H9 (cell line): Measurements from ENCODE around the gene MTFR2. TPM values are rescaled to one million over a fixed set of nuclear protein-coding genes. Genes with fewer than 3 reads are reported as not detected.

ENCODE experiments used
- DNase-seq: peaks from one replicate; pipeline ENCODE4 v3.0.0-alpha.2; 2017
- H2AFZ ChIP-seq: one replicate; pipeline ENCODE4 v1.6.1; 2013; ENCODE audit warnings: mild to moderate bottlenecking, low read length, control low read depth, moderate library complexity
- H2AK5ac ChIP-seq: 2 replicates; pipeline ENCODE4 v1.6.1; 2013; ENCODE audit warnings: low read length, control low read depth, mixed read lengths; ENCODE audit not compliant: insufficient read length
- H2BK120ac ChIP-seq: one replicate; pipeline ENCODE4 v1.6.1; 2013; ENCODE audit warnings: low read depth, mild to moderate bottlenecking, low read length, control low read depth, inconsistent platforms; ENCODE audit not compliant: poor library complexity, severe bottlenecking
- H2BK12ac ChIP-seq: 2 replicates; pipeline ENCODE4 v1.6.1; 2013; ENCODE audit warnings: low read length, control low read depth, mixed read lengths, low read depth; ENCODE audit not compliant: insufficient read length
- H2BK15ac ChIP-seq: 2 replicates; pipeline ENCODE4 v1.6.1; 2013; ENCODE audit warnings: low read depth, low read length, control low read depth
- H2BK20ac ChIP-seq: one replicate; pipeline ENCODE4 v1.6.1; 2013; ENCODE audit warnings: low read depth, mild to moderate bottlenecking, low read length, control low read depth, inconsistent platforms; ENCODE audit not compliant: poor library complexity, severe bottlenecking
- H2BK5ac ChIP-seq: 2 replicates; pipeline ENCODE4 v1.6.1; 2013; ENCODE audit warnings: low read length, control low read depth, mixed read lengths; ENCODE audit not compliant: insufficient read length
- H3K14ac ChIP-seq: 2 replicates; pipeline ENCODE4 v1.6.1; 2013; ENCODE audit warnings: low read length, control low read depth; ENCODE audit not compliant: insufficient read depth
- H3K18ac ChIP-seq: 2 replicates; pipeline ENCODE4 v1.6.1; 2013; ENCODE audit warnings: low read depth, mild to moderate bottlenecking, mixed read lengths, low read length, control low read depth; ENCODE audit not compliant: insufficient read length
- H3K23ac ChIP-seq: 2 replicates; pipeline ENCODE4 v1.6.1; 2013; ENCODE audit warnings: low read length, control low read depth, mixed read lengths, low read depth; ENCODE audit not compliant: insufficient read length
- H3K23me2 ChIP-seq: 2 replicates; pipeline ENCODE4 v1.6.1; 2013; ENCODE audit warnings: low read depth, mild to moderate bottlenecking, mixed read lengths, low read length, control low read depth; ENCODE audit not compliant: insufficient read length, poor library complexity, severe bottlenecking
- H3K27ac ChIP-seq: 2 replicates; pipeline ENCODE4 v1.5.1; 2013; ENCODE audit warnings: low read length, control low read depth, mixed read lengths, low read depth; ENCODE audit not compliant: insufficient read length
- H3K27me3 ChIP-seq: 2 replicates; pipeline ENCODE4 v1.6.1; 2013; ENCODE audit warnings: low read length, control low read depth, inconsistent platforms; ENCODE audit not compliant: insufficient read depth
- H3K4ac ChIP-seq: 2 replicates; pipeline ENCODE4 v1.6.1; 2013; ENCODE audit warnings: low read depth, mild to moderate bottlenecking, control low read depth, inconsistent platforms, low read length, moderate library complexity
- H3K4me1 ChIP-seq: 2 replicates; pipeline ENCODE4 v1.6.1; 2013; ENCODE audit warnings: low read length, control low read depth, inconsistent platforms; ENCODE audit not compliant: insufficient read depth
- H3K4me2 ChIP-seq: 2 replicates; pipeline ENCODE4 v1.6.1; 2013; ENCODE audit warnings: low read length, control low read depth, mixed read lengths; ENCODE audit not compliant: insufficient read length, insufficient read depth
- H3K56ac ChIP-seq: 2 replicates; pipeline ENCODE4 v1.6.1; 2013; ENCODE audit warnings: low read depth, mild to moderate bottlenecking, mixed read lengths, low read length, control low read depth; ENCODE audit not compliant: insufficient read length
- H3K79me1 ChIP-seq: 2 replicates; pipeline ENCODE4 v1.6.1; 2013; ENCODE audit warnings: low read depth, mild to moderate bottlenecking, moderate library complexity, low read length, control low read depth, inconsistent platforms; ENCODE audit not compliant: insufficient read depth, poor library complexity, severe bottlenecking
- H3K79me2 ChIP-seq: 2 replicates; pipeline ENCODE4 v1.6.1; 2013; ENCODE audit warnings: low read length, control low read depth, inconsistent platforms; ENCODE audit not compliant: insufficient read depth
- H3K9ac ChIP-seq: 2 replicates; pipeline ENCODE4 v1.6.1; 2013; ENCODE audit warnings: low read length, control low read depth, mixed read lengths; ENCODE audit not compliant: insufficient read length; ENCODE audit errors: extremely low read depth
- H3K9me3 ChIP-seq: one replicate; pipeline ENCODE4 v1.6.1; 2013; ENCODE audit warnings: low read depth, low read length, inconsistent platforms; ENCODE audit not compliant: control insufficient read depth
- H3T11ph ChIP-seq: one replicate; pipeline ENCODE4 v1.6.1; 2013; ENCODE audit warnings: mild to moderate bottlenecking, low read length, control low read depth, inconsistent platforms
- H4K20me1 ChIP-seq: one replicate; pipeline ENCODE4 v1.6.1; 2013; ENCODE audit not compliant: control insufficient read depth, insufficient read length, insufficient read depth
- H4K5ac ChIP-seq: 2 replicates; pipeline ENCODE4 v1.6.1; 2013; ENCODE audit warnings: low read depth, mild to moderate bottlenecking, mixed read lengths, low read length, control low read depth; ENCODE audit not compliant: insufficient read length
- H4K8ac ChIP-seq: replicated peaks from 2 replicates; pipeline ENCODE4 v1.6.1; 2013; ENCODE audit warnings: low read length, control low read depth, mixed read lengths, low read depth; ENCODE audit not compliant: insufficient read length
- H4K91ac ChIP-seq: 2 replicates; pipeline ENCODE4 v1.6.1; 2013; ENCODE audit warnings: low read depth, mild to moderate bottlenecking, moderate library complexity, mixed read lengths, low read length, control low read depth; ENCODE audit not compliant: insufficient read length
- H3K27ac Mint-ChIP-seq, 3 experiments: 2 replicates in 2 of 3; 3 replicates in 1 of 3; pipeline ENCODE4 v1.8.0; 2020 to 2021; ENCODE audit warnings: mixed read lengths in 3 of 3, mild to moderate bottlenecking in 1 of 3, moderate library complexity in 1 of 3
- H3K27me3 Mint-ChIP-seq: 2 replicates; pipeline ENCODE4 v1.8.0; 2021; ENCODE audit warnings: low read depth, mild to moderate bottlenecking, moderate library complexity, mixed read lengths
- H3K36me3 Mint-ChIP-seq, 3 experiments: 2 replicates in 2 of 3; 3 replicates in 1 of 3; pipeline ENCODE4 v1.8.0; 2020 to 2021; ENCODE audit warnings: low read depth in 3 of 3, mixed read lengths in 3 of 3; ENCODE audit not compliant: insufficient read depth in 1 of 3
- H3K4me1 Mint-ChIP-seq, 2 experiments: 2 replicates each; pipeline ENCODE4 v1.8.0; 2020; ENCODE audit warnings: mixed read lengths in 2 of 2
- H3K4me3 Mint-ChIP-seq, 2 experiments: 2 replicates in 1 of 2; 3 replicates in 1 of 2; pipeline ENCODE4 v1.8.0; 2020 to 2021; ENCODE audit warnings: mild to moderate bottlenecking in 2 of 2, mixed read lengths in 2 of 2, moderate library complexity in 1 of 2
- H3K9me3 Mint-ChIP-seq, 2 experiments: 2 replicates in 1 of 2; 3 replicates in 1 of 2; pipeline ENCODE4 v1.8.0; 2020; ENCODE audit warnings: mild to moderate bottlenecking in 2 of 2, mixed read lengths in 2 of 2, moderate library complexity in 1 of 2
- CTCF ChIP-seq: fragments of 200-600 bp; sonication (generic); conservative IDR thresholded peaks from 3 replicates; pipeline ENCODE4 v1.8.0; 2021; ENCODE audit warnings: antibody characterized with exemption, mild to moderate bottlenecking
- WGBS: extraction: QIAGEN DNeasy Blood & Tissue Kit; methylation state at CpG from one replicate; pipeline ENCODE4 v1.1.7; 2013; ENCODE audit warnings: missing lambda C conversion rate, low lambda C conversion rate, mixed read lengths; ENCODE audit not compliant: insufficient read length; ENCODE audit errors: extremely low coverage; 5-methylcytosine and 5-hydroxymethylcytosine counted together
- total RNA-seq: library from RNA; stranded (reverse); gene quantifications from 2 replicates; pipeline ENCODE4 v1.2.1, GENCODE V29; 2021

Gene MTFR2
- total RNA-seq, 1 experiment from 2014 or later = 11.8 TPM

GRCh38 chr6:136212608-136213007 lies 37.5 kb downstream of the MTFR2 start:
- Histone ChIP-seq H2BK20ac (no peak overlapping the region), H2BK12ac (no peak overlapping the region), H3K9me3 (no peaks in the 10 kb centered on the region), H3K18ac (no peak overlapping the region), H3K56ac (no peak overlapping the region), H2BK15ac (no peak overlapping the region), H2AK5ac (no peak overlapping the region), H3K27ac (no peak overlapping the region), H2BK5ac (no peak overlapping the region), H4K5ac (no peak overlapping the region), H3K79me1 (no peaks in the 10 kb centered on the region), H3K27me3 (no peaks in the 10 kb centered on the region), H3K14ac (no peak overlapping the region), H3K4me2 (no peak overlapping the region), H2AFZ (no peak overlapping the region), H3K79me2 (no peaks in the 10 kb centered on the region), H3K4ac (no peak overlapping the region), H4K91ac (no peak overlapping the region), H3T11ph (no peak overlapping the region), H3K23me2 (no peaks in the 10 kb centered on the region), H4K20me1 (no peaks in the 10 kb centered on the region), H3K23ac (no peak overlapping the region), H2BK120ac (no peak overlapping the region), H3K4me1 (no peaks in the 10 kb centered on the region), H4K8ac (no peak overlapping the region), H3K9ac (no peak overlapping the region)
- H3K27ac Mint-ChIP-seq = no peak overlapping the region
- TF ChIP-seq CTCF = no peak
- peaks cover 0 to 3% of the 10 kb centered on the region in 2 experiments; a peak in 2 of 4 replicates for H3K4me1 Mint-ChIP-seq
- no peak overlapping the region for H3K4me3 Mint-ChIP-seq
- H3K36me3 Mint-ChIP-seq = no peaks in the 10 kb centered on the region
- no peak for DNase-seq
- no peaks in the 10 kb centered on the region for H3K9me3 Mint-ChIP-seq
- no peaks in the 10 kb centered on the region for H3K27me3 Mint-ChIP-seq
- no CpG with 5 or more reads among the region's 2 CpGs for WGBS
